GM21390 (cell line): Measurements from ENCODE around the gene PPP1R10.

ENCODE experiments used
- ATAC-seq: cut with Tn5 transposase; IDR thresholded peaks from one replicate; pipeline ENCODE4 v1.9.1; 2021; ENCODE audit not compliant: unreplicated experiment

PPP1R10 gene

DNA sequence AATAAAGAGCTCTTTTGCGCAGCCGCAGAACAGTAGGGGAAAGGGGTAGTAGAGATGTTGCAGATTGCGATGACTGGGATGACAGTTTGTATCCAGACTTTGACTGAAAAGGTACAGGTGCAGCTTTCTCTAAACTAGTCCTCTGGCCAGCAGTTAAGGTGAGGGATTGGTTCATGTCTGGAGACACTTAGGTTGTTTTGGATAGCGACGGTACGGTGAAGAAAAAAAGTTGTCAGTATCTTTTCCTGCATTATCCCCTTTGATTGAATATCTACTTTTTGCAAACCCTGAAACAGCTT lies 59.4 kb downstream of the PPP1R10 start:
- ATAC-seq: no peak

GRCh38 chr6:30556906-30557682 lies 59.9 kb downstream of the PPP1R10 start, which contains the start of gene PRR3:
PRR3 (plus strand) TSS chr6:30557295; CDS start chr6:30557345, 50 bp downstream.
- peak; percentile 50 for ATAC-seq

- peak; percentile 75 for ATAC-seq
Observed at GRCh38 chr6:30556066-30556905, 60.8 kb downstream of the PPP1R10 start, which contains the start of gene GNL1. GNL1 (minus strand) TSS chr6:30556489; CDS start chr6:30556203, 286 bp downstream.

DNA sequence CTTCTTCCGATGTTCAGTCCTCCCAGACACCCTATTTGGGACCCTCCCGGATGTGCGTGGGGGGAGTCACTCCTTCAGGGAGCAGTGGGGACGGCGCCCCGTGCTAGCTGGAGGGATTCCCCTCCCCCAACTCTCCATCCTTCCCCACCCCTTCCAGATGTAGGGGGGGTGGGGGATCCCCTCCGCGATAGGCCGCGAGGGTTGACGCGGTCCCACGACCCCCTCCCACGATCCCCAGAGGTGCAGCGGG lies 61.3 kb downstream of the PPP1R10 start:
- ATAC-seq: no peak

DNA sequence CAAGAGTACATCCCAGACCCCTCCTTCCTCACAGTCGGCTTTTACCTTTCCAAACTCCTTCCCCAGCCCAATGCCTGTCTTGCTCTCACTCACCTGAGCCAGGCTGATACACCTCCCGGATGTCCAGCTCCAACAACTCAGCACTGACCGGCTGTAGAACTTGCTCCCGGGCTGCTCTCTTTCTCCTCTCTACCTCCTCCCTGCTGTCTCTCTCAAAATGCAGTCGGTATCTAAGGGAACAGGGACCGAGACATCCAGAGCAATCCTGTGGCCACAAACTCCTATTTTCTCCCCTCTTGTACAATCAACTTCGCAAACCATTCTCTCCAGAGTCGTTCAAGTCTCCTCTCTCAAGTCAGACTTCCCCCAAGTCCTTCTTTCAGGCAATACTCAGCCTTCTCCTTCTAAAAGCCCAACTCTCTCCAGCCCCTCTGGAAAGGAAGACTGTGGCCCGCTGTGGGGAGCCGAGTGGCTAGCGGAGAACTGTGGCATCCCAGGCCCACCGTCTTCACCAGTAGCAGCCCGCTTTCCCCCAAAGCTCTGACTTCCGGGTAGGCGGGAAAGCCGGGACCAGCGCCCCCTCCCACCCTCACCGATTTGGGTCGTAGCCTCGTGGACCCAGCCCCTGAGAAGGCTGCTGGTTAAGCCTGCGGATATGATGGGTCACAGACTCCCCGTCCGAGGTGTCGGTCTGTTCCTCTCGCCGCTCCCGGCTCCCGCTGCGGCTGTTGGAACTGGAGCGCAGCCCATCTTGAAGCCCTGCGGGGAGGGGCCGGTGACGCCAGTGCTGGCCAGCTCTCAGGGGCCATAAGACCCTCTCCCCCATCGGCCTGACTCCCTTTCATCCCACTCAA lies 61.9 kb downstream of the PPP1R10 start:
- ATAC-seq: no peak

DNA sequence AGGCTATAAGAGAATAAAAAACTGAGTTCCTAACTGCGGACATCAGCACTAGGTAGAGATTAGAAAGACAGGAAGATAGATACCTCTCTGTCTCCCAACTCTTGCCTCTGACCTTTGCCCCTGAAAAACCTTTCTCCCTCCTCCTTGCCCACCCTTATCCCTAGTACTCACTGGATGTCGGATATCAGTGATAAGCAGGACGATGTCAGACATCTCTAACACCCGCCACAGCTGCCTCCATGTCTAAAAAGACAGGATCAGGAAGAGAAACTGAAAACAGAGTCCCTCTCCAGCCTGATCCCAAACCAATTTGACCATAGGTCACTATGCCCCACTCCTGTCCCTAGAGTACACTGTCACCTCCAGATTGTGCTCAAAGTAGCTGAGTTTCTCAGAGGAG lies 62.6 kb downstream of the PPP1R10 start:
- no peak for ATAC-seq
